GM12878 (cell line): ENCODE data around the gene PALMD. TPM values are rescaled to one million over a fixed set of nuclear protein-coding genes. Genes with fewer than 3 reads are reported as not detected.

Experiments
- ATAC-seq: fragments of 200-7000 bp; cut with Tn5 transposase; 3 replicates; pipeline ENCODE4 v1.9.1; 2020; ENCODE audit warnings: mild to moderate bottlenecking, moderate library complexity
- BruUV-seq: library from RNA; stranded (reverse); fragments of 400-500 nt; replicated peaks from 2 replicates; lab custom pipeline; 2021; lab: Mats Ljungman, UMichigan
- CTCF ChIA-PET: fragments of 300-600 bp; sonication (Branson Sonifier 250); formaldehyde crosslinking; extraction: SDS; loops from one replicate; lab custom pipeline; 2021; ENCODE audit warnings: inconsistent platforms; lab: Yijun Ruan, JAX
- POLR2A ChIA-PET: fragments of 350-600 bp; formaldehyde crosslinking; extraction: SDS; loops from one replicate; lab custom pipeline; 2021; ENCODE audit warnings: inconsistent platforms; lab: Charles Lee
- RAD21 ChIA-PET: fragments of 300-600 bp; sonication (Branson Sonifier 250); formaldehyde crosslinking; loops from one replicate; lab custom pipeline; 2023; ENCODE audit warnings: antibody characterized with exemption; ENCODE audit not compliant: unreplicated experiment; lab: Charles Lee
- SMC1A ChIA-PET: fragments of 300-600 bp; sonication (Branson Sonifier 250); formaldehyde crosslinking; loops from one replicate; lab custom pipeline; 2023; ENCODE audit not compliant: unreplicated experiment, uncharacterized antibody; lab: Charles Lee
- DNase-seq: peaks from one replicate; pipeline ENCODE4 v3.0.0-alpha.2; 2011; ENCODE audit warnings: low read depth, low spot score
- FAIRE-seq: peaks from 3 replicates; lab custom pipeline; 2011; peaks lifted over from hg19 to GRCh38; lab: Jason Lieb, UNC
- H2AFZ ChIP-seq: 2 replicates; pipeline ENCODE4 v1.6.0; 2011; ENCODE audit warnings: low read depth, low read length, control low read depth; ENCODE audit not compliant: control insufficient read depth
- H3K27ac ChIP-seq: 2 replicates; pipeline ENCODE4 v1.5.1; 2011; ENCODE audit warnings: control low read depth; ENCODE audit not compliant: control insufficient read depth, insufficient read depth
- H3K27me3 ChIP-seq, 2 experiments: replicated peaks in 1 of 2; 2 replicates each; pipeline versions ENCODE4 v1.6.0 to v1.6.1; 2011; ENCODE audit warnings: low read length in 1 of 2; ENCODE audit not compliant: control insufficient read depth in 2 of 2, insufficient read depth in 2 of 2
- H3K36me3 ChIP-seq, 2 experiments: 2 replicates each; pipeline ENCODE4 v1.5.1; 2011; ENCODE audit warnings: low read length in 1 of 2; ENCODE audit not compliant: control insufficient read depth in 2 of 2, insufficient read depth in 2 of 2
- H3K4me1 ChIP-seq: 2 replicates; pipeline ENCODE4 v1.6.1; 2011; ENCODE audit warnings: mild to moderate bottlenecking, low read length, moderate library complexity, mixed read lengths; ENCODE audit not compliant: control insufficient read depth, insufficient read depth
- H3K4me2 ChIP-seq: 2 replicates; pipeline ENCODE4 v1.6.0; 2011; ENCODE audit warnings: control low read depth; ENCODE audit not compliant: control insufficient read depth, insufficient read depth
- H3K4me3 ChIP-seq: fragments of 200-600 bp; sonication (generic); 2 replicates; pipeline ENCODE4 v1.5.1; 2016
- H3K79me2 ChIP-seq: 2 replicates; pipeline ENCODE4 v1.6.0; 2011; ENCODE audit warnings: low read length; ENCODE audit not compliant: control insufficient read depth, insufficient read depth
- H3K9ac ChIP-seq: 2 replicates; pipeline ENCODE4 v1.8.0; 2011; ENCODE audit warnings: low read length, control low read depth, mixed read lengths; ENCODE audit not compliant: control insufficient read depth, insufficient read depth
- H3K9me3 ChIP-seq: replicated peaks from 3 replicates; pipeline ENCODE4 v1.5.1; 2011; ENCODE audit warnings: mild to moderate bottlenecking, low read length; ENCODE audit not compliant: control insufficient read depth, insufficient read depth
- H4K20me1 ChIP-seq: 2 replicates; pipeline ENCODE4 v1.6.0; 2011; ENCODE audit not compliant: control insufficient read depth, insufficient read depth
- HCFC1 ChIP-seq: fragments of 150-350 bp; IDR thresholded peaks from 2 replicates; pipeline ENCODE4 v1.6.1; 2014; ENCODE audit warnings: low read length
- HDAC2 ChIP-seq: fragments of 200-600 bp; sonication (generic); IDR thresholded peaks from 2 replicates; pipeline ENCODE4 v1.6.1; 2017
- KLF5 ChIP-seq: fragments of 450-650 bp; IDR thresholded peaks from 2 replicates; pipeline ENCODE4 v1.6.1; 2014; ENCODE audit warnings: mild to moderate bottlenecking; ENCODE audit not compliant: partially characterized antibody
- NBN ChIP-seq: fragments of 450-650 bp; IDR thresholded peaks from 2 replicates; pipeline ENCODE4 v1.6.1; 2016
- NFIC ChIP-seq: IDR thresholded peaks from 2 replicates; pipeline ENCODE4 v1.6.1; 2012; ENCODE audit warnings: low read depth, mild to moderate bottlenecking, inconsistent platforms, low read length, moderate library complexity
- NR2C2 ChIP-seq: IDR thresholded peaks from 2 replicates; pipeline ENCODE4 v1.6.1; 2011; ENCODE audit warnings: borderline replicate concordance, low read depth; ENCODE audit not compliant: control insufficient read depth, insufficient read length
- SPI1 ChIP-seq: IDR thresholded peaks from 2 replicates; pipeline ENCODE4 v1.6.1; 2011; ENCODE audit warnings: low read depth, mild to moderate bottlenecking, low read length, moderate library complexity, borderline replicate concordance; ENCODE audit not compliant: insufficient read depth
- SRF ChIP-seq, 2 experiments: IDR thresholded peaks; 2 replicates each; pipeline ENCODE4 v1.6.1; 2011; ENCODE audit warnings: low read depth in 2 of 2, low read length in 2 of 2, mild to moderate bottlenecking in 1 of 2, moderate library complexity in 1 of 2
- STAT3 ChIP-seq: IDR thresholded peaks from 2 replicates; pipeline ENCODE4 v1.6.1; 2011; ENCODE audit warnings: low read depth, low read length, improper control_type of control experiment
- SUZ12 ChIP-seq: fragments of 200-600 bp; sonication (generic); IDR thresholded peaks from one replicate; pipeline ENCODE4 v1.6.1; 2018; ENCODE audit warnings: antibody characterized with exemption, mild to moderate bottlenecking; ENCODE audit not compliant: unreplicated experiment
- YBX1 ChIP-seq: fragments of 450-650 bp; IDR thresholded peaks from 2 replicates; pipeline ENCODE4 v1.6.1; 2016; ENCODE audit warnings: antibody characterized with exemption
- ZNF274 ChIP-seq: IDR thresholded peaks from one replicate; pipeline ENCODE4 v1.8.0; 2011; ENCODE audit not compliant: insufficient read length, insufficient read depth
- WGBS: methylation state at CpG from one replicate; pipeline ENCODE4 v1.1.6; 2016; ENCODE audit warnings: low lambda C conversion rate; ENCODE audit not compliant: insufficient replicate concordance, insufficient coverage; ENCODE audit errors: missing lambda C conversion rate; 5-methylcytosine and 5-hydroxymethylcytosine counted together
- in situ Hi-C: fragments of 300-500 bp; cut with MboI; formaldehyde crosslinking; loops from 9 replicates; pipeline ENCODE4 v1.14.3; 2018; ENCODE audit warnings: mixed read lengths
- intact Hi-C: fragments of 100-400 bp; cut with micrococcal nuclease; formaldehyde crosslinking; loops from one replicate; pipeline ENCODE4 v1.14.2; 2022; ENCODE audit not compliant: unreplicated experiment
- polyA plus RNA-seq, 11 experiments: library from polyadenylated mRNA; depleted of rRNA in 4 of 11; unstranded in 6 of 11; stranded (reverse) in 5 of 11; fragments of >200 nt; fragmentation: Nextera tagmentation in 4 of 11; fragmentation: Illumina TruSeq in 1 of 11; extraction: Ambion mirVana in 4 of 11; extraction: Trizol in 1 of 11; gene quantifications; 1 replicate in 1 of 11; 2 replicates in 10 of 11; pipeline versions ENCODE4 v1.2.1 to v1.2.3, GENCODE V29; 2011 to 2016; ENCODE audit warnings: inconsistent platforms in 2 of 11, missing spikeins in 2 of 11, low read depth in 1 of 11
- total RNA-seq, 4 experiments: library from RNA; depleted of rRNA in 3 of 4; stranded (reverse); fragments of >200 nt in 3 of 4; fragmentation: Illumina TruSeq in 1 of 4; extraction: Trizol in 1 of 4; gene quantifications; 2 replicates each; pipeline versions ENCODE4 v1.2.1 to v1.2.3, GENCODE V29; 2013 to 2021
- TF ChIP-seq, protein P1 (sequence below): fragments of 450-650 bp; IDR thresholded peaks from 2 replicates; pipeline ENCODE4 v1.6.1; 2017; ENCODE audit warnings: mild to moderate bottlenecking
- TF ChIP-seq, protein P2 (sequence below): fragments of 450-650 bp; formaldehyde crosslinking; IDR thresholded peaks from 2 replicates; pipeline ENCODE4 v1.4.0; 2020; ENCODE audit warnings: mild to moderate bottlenecking, moderate library complexity

The PALMD gene
- total and polyA plus RNA-seq, 10 of the 15 experiments (the other 5 are each of a cell fraction or from before 2014, with no cell fraction given), result under 0.01 to 0.09 (median 0.04) TPM; not detected in 4

DNA sequence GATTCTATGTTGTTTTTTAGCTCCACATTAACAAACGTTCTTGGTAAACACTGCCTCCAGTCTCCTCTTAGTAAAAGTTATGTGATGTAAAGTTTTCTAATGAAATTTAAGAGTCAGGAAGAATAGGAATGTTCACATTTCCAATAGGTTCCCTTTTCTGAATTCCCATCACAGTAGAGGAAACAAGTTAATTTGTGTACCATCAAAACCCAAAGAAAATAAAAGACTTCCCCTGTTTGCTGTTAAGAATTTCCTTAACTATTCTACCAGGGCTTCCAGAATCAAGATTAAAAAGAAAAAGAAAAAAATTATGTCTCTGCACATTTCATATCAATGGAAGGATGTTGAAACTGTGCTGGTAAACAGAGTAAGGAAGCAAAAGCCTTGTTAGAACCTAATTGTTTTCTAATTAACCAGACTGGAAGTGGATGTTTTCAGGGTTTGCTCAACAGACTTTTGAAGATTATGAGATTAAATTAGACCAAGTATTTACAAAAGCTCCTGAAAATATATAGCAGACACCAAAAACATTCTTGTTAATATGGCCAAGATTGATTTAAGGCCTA lies 43.4 kb upstream of the PALMD start:
- CTCF ChIA-PET, result interaction anchor here (0.6 kb wide), 1 partner anchor 123 kb away, joined by 3 read pairs; no protein-coding TSS in a partner anchor
- 3% methylated on average over 1 of the region's 1 CpG for WGBS
- DNase-seq (no peak), ATAC-seq (no peak), FAIRE-seq (no peak)
- H2AFZ ChIP-seq, result no peak overlapping the region
- H3K27ac ChIP-seq, result no peak overlapping the region
- H3K9ac ChIP-seq, result no peak overlapping the region
- SMC1A ChIA-PET, result interaction anchor here (1.0 kb wide), 1 partner anchor 8 kb away, joined by 3 read pairs; no protein-coding TSS in a partner anchor
- H3K79me2 ChIP-seq, result no peaks in the 10 kb centered on the region
- in situ Hi-C loops, result no loop called here
- POLR2A ChIA-PET, result no interaction called here
- BruUV-seq, result no TSS peak
- H3K4me3 ChIP-seq, result no peak overlapping the region
- H3K27me3 ChIP-seq, result no peaks in the 10 kb centered on the region
- H3K4me1 ChIP-seq, result no peaks in the 10 kb centered on the region
- H4K20me1 ChIP-seq, result no peaks in the 10 kb centered on the region
- H3K4me2 ChIP-seq, result no peak overlapping the region
- no peaks in the 10 kb centered on the region for H3K9me3 ChIP-seq
- intact Hi-C loops, result no loop called here
- H3K36me3 ChIP-seq, result no peaks in the 10 kb centered on the region
- TF ChIP-seq NFIC (no peak), YBX1 (no peak), HDAC2 (no peak), SRF (IDR thresholded peaks at IDR 0.05; ENCODE audit: low read depth in 2 of 2, low read length in 2 of 2) (no peak), NR2C2 (no peak), SUZ12 (no peak), STAT3 (no peak), ZNF274 (no peak), NBN (no peak), KLF5 (no peak), SPI1 (no peak), HCFC1 (no peak)
- TF ChIP-seq, protein P1, sequence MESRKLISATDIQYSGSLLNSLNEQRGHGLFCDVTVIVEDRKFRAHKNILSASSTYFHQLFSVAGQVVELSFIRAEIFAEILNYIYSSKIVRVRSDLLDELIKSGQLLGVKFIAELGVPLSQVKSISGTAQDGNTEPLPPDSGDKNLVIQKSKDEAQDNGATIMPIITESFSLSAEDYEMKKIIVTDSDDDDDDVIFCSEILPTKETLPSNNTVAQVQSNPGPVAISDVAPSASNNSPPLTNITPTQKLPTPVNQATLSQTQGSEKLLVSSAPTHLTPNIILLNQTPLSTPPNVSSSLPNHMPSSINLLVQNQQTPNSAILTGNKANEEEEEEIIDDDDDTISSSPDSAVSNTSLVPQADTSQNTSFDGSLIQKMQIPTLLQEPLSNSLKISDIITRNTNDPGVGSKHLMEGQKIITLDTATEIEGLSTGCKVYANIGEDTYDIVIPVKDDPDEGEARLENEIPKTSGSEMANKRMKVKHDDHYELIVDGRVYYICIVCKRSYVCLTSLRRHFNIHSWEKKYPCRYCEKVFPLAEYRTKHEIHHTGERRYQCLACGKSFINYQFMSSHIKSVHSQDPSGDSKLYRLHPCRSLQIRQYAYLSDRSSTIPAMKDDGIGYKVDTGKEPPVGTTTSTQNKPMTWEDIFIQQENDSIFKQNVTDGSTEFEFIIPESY, result no peak
- TF ChIP-seq, protein P2, sequence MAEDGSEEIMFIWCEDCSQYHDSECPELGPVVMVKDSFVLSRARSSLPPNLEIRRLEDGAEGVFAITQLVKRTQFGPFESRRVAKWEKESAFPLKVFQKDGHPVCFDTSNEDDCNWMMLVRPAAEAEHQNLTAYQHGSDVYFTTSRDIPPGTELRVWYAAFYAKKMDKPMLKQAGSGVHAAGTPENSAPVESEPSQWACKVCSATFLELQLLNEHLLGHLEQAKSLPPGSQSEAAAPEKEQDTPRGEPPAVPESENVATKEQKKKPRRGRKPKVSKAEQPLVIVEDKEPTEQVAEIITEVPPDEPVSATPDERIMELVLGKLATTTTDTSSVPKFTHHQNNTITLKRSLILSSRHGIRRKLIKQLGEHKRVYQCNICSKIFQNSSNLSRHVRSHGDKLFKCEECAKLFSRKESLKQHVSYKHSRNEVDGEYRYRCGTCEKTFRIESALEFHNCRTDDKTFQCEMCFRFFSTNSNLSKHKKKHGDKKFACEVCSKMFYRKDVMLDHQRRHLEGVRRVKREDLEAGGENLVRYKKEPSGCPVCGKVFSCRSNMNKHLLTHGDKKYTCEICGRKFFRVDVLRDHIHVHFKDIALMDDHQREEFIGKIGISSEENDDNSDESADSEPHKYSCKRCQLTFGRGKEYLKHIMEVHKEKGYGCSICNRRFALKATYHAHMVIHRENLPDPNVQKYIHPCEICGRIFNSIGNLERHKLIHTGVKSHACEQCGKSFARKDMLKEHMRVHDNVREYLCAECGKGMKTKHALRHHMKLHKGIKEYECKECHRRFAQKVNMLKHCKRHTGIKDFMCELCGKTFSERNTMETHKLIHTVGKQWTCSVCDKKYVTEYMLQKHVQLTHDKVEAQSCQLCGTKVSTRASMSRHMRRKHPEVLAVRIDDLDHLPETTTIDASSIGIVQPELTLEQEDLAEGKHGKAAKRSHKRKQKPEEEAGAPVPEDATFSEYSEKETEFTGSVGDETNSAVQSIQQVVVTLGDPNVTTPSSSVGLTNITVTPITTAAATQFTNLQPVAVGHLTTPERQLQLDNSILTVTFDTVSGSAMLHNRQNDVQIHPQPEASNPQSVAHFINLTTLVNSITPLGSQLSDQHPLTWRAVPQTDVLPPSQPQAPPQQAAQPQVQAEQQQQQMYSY (CRISPR knock-in tag), result no peak
- TF ChIP-seq, all 136 proteins: peak for 0
- RAD21 ChIA-PET, result no interaction called here
